Measurements from ENCODE around the gene GNAO1.

GNAO1 gene

GRCh38 chr16:56192635-56192945 lies 1.3 kb downstream of the GNAO1 start:
- Histone ChIP-seq H3K27me3 (ENCODE audit: low read depth) (peaks cover 37% of the 10 kb centered on the region), H3K9me3 (no peaks in the 10 kb centered on the region), H3K36me3 (replicated peaks) (no peaks in the 10 kb centered on the region), H3K4me3 (no peak overlapping the region), H3K4me1 (peaks cover 3% of the 10 kb centered on the region; the same call in 1 of the 2 replicates)
- no peak for DNase-seq (ENCODE audit: low spot score in 2 of 2)
- in situ Hi-C loops (cut with MboI; ENCODE audit: low sequenced_read_pairs), result no loop called here

- no peak overlapping the region for H3K4me3 ChIP-seq
- in situ Hi-C loops (cut with MboI; ENCODE audit: low sequenced_read_pairs), result no loop called here
- no peak for DNase-seq (ENCODE audit: low spot score in 2 of 2)
These were observed 2.0 kb downstream of the GNAO1 start for GRCh38 chr16:56192986-56193945.

GRCh38 chr16:56193951-56194726 lies 2.9 kb downstream of the GNAO1 start:
- Histone ChIP-seq H3K4me3 (no peak overlapping the region), H3K4me1 (peaks cover 3% of the 10 kb centered on the region; the same call in 1 of the 2 replicates), H3K9me3 (no peaks in the 10 kb centered on the region), H3K36me3 (replicated peaks) (no peaks in the 10 kb centered on the region), H3K27me3 (ENCODE audit: low read depth) (peaks cover 22% of the 10 kb centered on the region)
- peak; percentile 76 to 94 for DNase-seq (ENCODE audit: low spot score in 2 of 2)
- in situ Hi-C loops (cut with MboI; ENCODE audit: low sequenced_read_pairs), result no loop called here

More at GRCh38 chr16:56192986-56193945, 2.0 kb downstream of the GNAO1 start:
- Histone ChIP-seq H3K36me3 (replicated peaks) (no peaks in the 10 kb centered on the region), H3K9me3 (no peaks in the 10 kb centered on the region), H3K27me3 (ENCODE audit: low read depth) (peaks cover 30% of the 10 kb centered on the region), H3K4me1 (peaks cover 3% of the 10 kb centered on the region; the same call in 1 of the 2 replicates)

- in situ Hi-C loops (cut with MboI; ENCODE audit: low sequenced_read_pairs), result no loop called here
- no peak for DNase-seq (ENCODE audit: low spot score in 2 of 2)
- Histone ChIP-seq H3K4me3 (no peak overlapping the region), H3K36me3 (replicated peaks) (no peaks in the 10 kb centered on the region), H3K9me3 (no peaks in the 10 kb centered on the region), H3K4me1 (peaks cover 3% of the 10 kb centered on the region; the same call in 1 of the 2 replicates), H3K27me3 (ENCODE audit: low read depth) (peaks cover 12% of the 10 kb centered on the region)
These were observed 3.9 kb downstream of the GNAO1 start for GRCh38 chr16:56195151-56195550.

- Histone ChIP-seq H3K9me3 (no peaks in the 10 kb centered on the region), H3K4me3 (no peak overlapping the region), H3K4me1 (peaks cover 3% of the 10 kb centered on the region; the same call in 1 of the 2 replicates), H3K27me3 (ENCODE audit: low read depth) (0 out of 2 replicates have a peak, but pooled peaks cover 5% of the 10 kb centered on the region), H3K36me3 (replicated peaks) (no peaks in the 10 kb centered on the region)
- in situ Hi-C loops (cut with MboI; ENCODE audit: low sequenced_read_pairs), result no loop called here
- DNase-seq (ENCODE audit: low spot score in 2 of 2), result no peak
These were observed 5.1 kb downstream of the GNAO1 start for GRCh38 chr16:56196381-56196780.

- Histone ChIP-seq H3K36me3 (replicated peaks) (no peaks in the 10 kb centered on the region), H3K27me3 (ENCODE audit: low read depth) (0 out of 2 replicates have a peak, but pooled peaks cover 5% of the 10 kb centered on the region), H3K9me3 (no peaks in the 10 kb centered on the region), H3K4me1 (peaks cover 3% of the 10 kb centered on the region; the same call in 1 of the 2 replicates), H3K4me3 (no peak overlapping the region)
- no peak for DNase-seq (ENCODE audit: low spot score in 2 of 2)
- in situ Hi-C loops (cut with MboI; ENCODE audit: low sequenced_read_pairs), result no loop called here
These were observed 6.1 kb downstream of the GNAO1 start for GRCh38 chr16:56197192-56197992.

GRCh38 chr16:56198006-56198754 lies 6.9 kb downstream of the GNAO1 start:
- Histone ChIP-seq H3K36me3 (replicated peaks) (no peaks in the 10 kb centered on the region), H3K27me3 (ENCODE audit: low read depth) (0 out of 2 replicates have a peak, but pooled peaks cover 5% of the 10 kb centered on the region), H3K9me3 (no peaks in the 10 kb centered on the region), H3K4me3 (no peak overlapping the region), H3K4me1 (peaks cover 3% of the 10 kb centered on the region; the same call in 1 of the 2 replicates)
- no peak for DNase-seq (ENCODE audit: low spot score in 2 of 2)
- in situ Hi-C loops (cut with MboI; ENCODE audit: low sequenced_read_pairs), result no loop called here

GRCh38 chr16:56198755-56199114 lies 7.4 kb downstream of the GNAO1 start:
- peaks cover 3% of the 10 kb centered on the region; the same call in 1 of the 2 replicates for H3K4me1 ChIP-seq
- no peaks in the 10 kb centered on the region for H3K9me3 ChIP-seq
- no peak for DNase-seq (ENCODE audit: low spot score in 2 of 2)
- in situ Hi-C loops (cut with MboI; ENCODE audit: low sequenced_read_pairs), result no loop called here
- H3K4me3 ChIP-seq, result no peak overlapping the region
- no peaks in the 10 kb centered on the region for H3K36me3 ChIP-seq (replicated peaks)
- H3K27me3 ChIP-seq (ENCODE audit: low read depth), result 0 out of 2 replicates have a peak, but pooled peaks cover 5% of the 10 kb centered on the region

- H3K36me3 ChIP-seq (replicated peaks), result no peaks in the 10 kb centered on the region
- in situ Hi-C loops (cut with MboI; ENCODE audit: low sequenced_read_pairs), result no loop called here
- 0 out of 2 replicates have a peak, but pooled peaks cover 5% of the 10 kb centered on the region for H3K27me3 ChIP-seq (ENCODE audit: low read depth)
- H3K4me3 ChIP-seq, result no peak overlapping the region
- no peak for DNase-seq (ENCODE audit: low spot score in 2 of 2)
- H3K9me3 ChIP-seq, result no peaks in the 10 kb centered on the region
- H3K4me1 ChIP-seq, result peaks cover 3% of the 10 kb centered on the region; the same call in 1 of the 2 replicates
These were observed 7.9 kb downstream of the GNAO1 start for GRCh38 chr16:56199164-56199563.

- DNase-seq (ENCODE audit: low spot score in 2 of 2), result no peak
- in situ Hi-C loops (cut with MboI; ENCODE audit: low sequenced_read_pairs), result no loop called here
- H3K36me3 ChIP-seq (replicated peaks), result no peaks in the 10 kb centered on the region
- H3K27me3 ChIP-seq (ENCODE audit: low read depth), result 0 out of 2 replicates have a peak, but pooled peaks cover under 1% of the 10 kb centered on the region
- no peak overlapping the region for H3K4me3 ChIP-seq
- no peaks in the 10 kb centered on the region for H3K4me1 ChIP-seq
- H3K9me3 ChIP-seq, result no peaks in the 10 kb centered on the region
These were observed 9.7 kb downstream of the GNAO1 start for GRCh38 chr16:56201030-56201429.

GRCh38 chr16:56202036-56202435 lies 10.7 kb downstream of the GNAO1 start:
- H3K9me3 ChIP-seq, result no peaks in the 10 kb centered on the region
- DNase-seq (ENCODE audit: low spot score in 2 of 2), result no peak
- H3K4me1 ChIP-seq, result no peaks in the 10 kb centered on the region
- H3K36me3 ChIP-seq (replicated peaks), result no peaks in the 10 kb centered on the region
- no peak overlapping the region for H3K4me3 ChIP-seq
- no peaks in the 10 kb centered on the region for H3K27me3 ChIP-seq (ENCODE audit: low read depth)
- in situ Hi-C loops (cut with MboI; ENCODE audit: low sequenced_read_pairs), result no loop called here

GRCh38 chr16:56203052-56203451 lies 11.8 kb downstream of the GNAO1 start:
- no peaks in the 10 kb centered on the region for H3K36me3 ChIP-seq (replicated peaks)
- H3K27me3 ChIP-seq (ENCODE audit: low read depth), result no peaks in the 10 kb centered on the region
- DNase-seq (ENCODE audit: low spot score in 2 of 2), result peak; percentile 13 to 55
- H3K9me3 ChIP-seq, result no peaks in the 10 kb centered on the region
- no peak overlapping the region for H3K4me3 ChIP-seq
- H3K4me1 ChIP-seq, result no peaks in the 10 kb centered on the region
- in situ Hi-C loops (cut with MboI; ENCODE audit: low sequenced_read_pairs), result no loop called here

- DNase-seq (ENCODE audit: low spot score in 2 of 2), result no peak
- no peaks in the 10 kb centered on the region for H3K4me1 ChIP-seq
- H3K36me3 ChIP-seq (replicated peaks), result no peaks in the 10 kb centered on the region
- no peaks in the 10 kb centered on the region for H3K9me3 ChIP-seq
- no peak overlapping the region for H3K4me3 ChIP-seq
- in situ Hi-C loops (cut with MboI; ENCODE audit: low sequenced_read_pairs), result no loop called here
- H3K27me3 ChIP-seq (ENCODE audit: low read depth), result no peaks in the 10 kb centered on the region
These were observed 13.5 kb downstream of the GNAO1 start for GRCh38 chr16:56204816-56205215.

All from HAP-1 (cell line).